H1 (cell line): ENCODE data around the gene ADAMTS13. TPM values are rescaled to one million over a fixed set of nuclear protein-coding genes. Genes with fewer than 3 reads are reported as not detected.

Experiments
- CREB1 ChIP-seq: IDR thresholded peaks from 2 replicates; pipeline ENCODE4 v1.6.1; 2012; ENCODE audit warnings: inconsistent platforms
- JUND ChIP-seq: IDR thresholded peaks from 2 replicates; pipeline ENCODE4 v1.6.1; 2011; ENCODE audit warnings: mild to moderate bottlenecking, improper control_type of control experiment, low read length
- NRF1 ChIP-seq: IDR thresholded peaks from 2 replicates; pipeline ENCODE4 v1.6.1; 2011; ENCODE audit warnings: mild to moderate bottlenecking, low read depth, low read length, improper control_type of control experiment
- POU5F1 ChIP-seq: IDR thresholded peaks from 2 replicates; pipeline ENCODE4 v1.6.1; 2011; ENCODE audit warnings: low read depth, mild to moderate bottlenecking, low read length, moderate library complexity
- RBBP5 ChIP-seq: IDR thresholded peaks from 2 replicates; pipeline ENCODE4 v1.7.1; 2012; ENCODE audit warnings: low read depth, mild to moderate bottlenecking, inconsistent platforms, low read length, moderate library complexity, borderline replicate concordance
- RXRA ChIP-seq: IDR thresholded peaks from 2 replicates; pipeline ENCODE4 v1.6.1; 2011; ENCODE audit warnings: low read depth, mild to moderate bottlenecking, low read length, moderate library complexity; ENCODE audit not compliant: insufficient read depth
- SP2 ChIP-seq: IDR thresholded peaks from 2 replicates; pipeline ENCODE4 v1.6.1; 2012; ENCODE audit warnings: mild to moderate bottlenecking, low read length, inconsistent platforms
- TBP ChIP-seq: IDR thresholded peaks from 2 replicates; pipeline ENCODE4 v1.6.1; 2011; ENCODE audit warnings: low read depth, low read length, improper control_type of control experiment
- TEAD4 ChIP-seq: IDR thresholded peaks from 2 replicates; pipeline ENCODE4 v1.6.1; 2012; ENCODE audit warnings: low read depth, low read length, inconsistent platforms, mixed read lengths
- polyA plus RNA-seq, 7 experiments: library from polyadenylated mRNA; depleted of rRNA in 3 of 7; stranded (reverse) in 5 of 7; unstranded in 2 of 7; fragments of >200 nt in 5 of 7; fragments of 200-250 nt in 2 of 7; gene quantifications; 1 replicate in 5 of 7; 2 replicates in 1 of 7; 4 replicates in 1 of 7; pipeline versions ENCODE4 v1.2.1 to v1.2.3, GENCODE V29; 2011 to 2013; ENCODE audit warnings: missing spikeins in 2 of 7, mixed read lengths in 2 of 7
- total RNA-seq: library from RNA; stranded (reverse); fragmentation: NEBNext Ultra II Directional; extraction: Animal tissue kit (Norgen Biotek cat#: 25700); gene quantifications from 2 replicates; pipeline ENCODE4 v1.2.1, GENCODE V29; 2021
- TF ChIP-seq, protein P1 (sequence below): IDR thresholded peaks from 2 replicates; pipeline ENCODE4 v1.6.1; 2012; ENCODE audit warnings: low read length, inconsistent platforms
- TF ChIP-seq, protein P2 (sequence below): IDR thresholded peaks from 2 replicates; pipeline ENCODE4 v1.6.1; 2012; ENCODE audit warnings: inconsistent platforms

Gene ADAMTS13
- total and polyA plus RNA-seq, 2 of the 8 experiments (the other 6 are each of a cell fraction or from before 2014, with no cell fraction given) = 4.4 to 5.8 TPM

DNA sequence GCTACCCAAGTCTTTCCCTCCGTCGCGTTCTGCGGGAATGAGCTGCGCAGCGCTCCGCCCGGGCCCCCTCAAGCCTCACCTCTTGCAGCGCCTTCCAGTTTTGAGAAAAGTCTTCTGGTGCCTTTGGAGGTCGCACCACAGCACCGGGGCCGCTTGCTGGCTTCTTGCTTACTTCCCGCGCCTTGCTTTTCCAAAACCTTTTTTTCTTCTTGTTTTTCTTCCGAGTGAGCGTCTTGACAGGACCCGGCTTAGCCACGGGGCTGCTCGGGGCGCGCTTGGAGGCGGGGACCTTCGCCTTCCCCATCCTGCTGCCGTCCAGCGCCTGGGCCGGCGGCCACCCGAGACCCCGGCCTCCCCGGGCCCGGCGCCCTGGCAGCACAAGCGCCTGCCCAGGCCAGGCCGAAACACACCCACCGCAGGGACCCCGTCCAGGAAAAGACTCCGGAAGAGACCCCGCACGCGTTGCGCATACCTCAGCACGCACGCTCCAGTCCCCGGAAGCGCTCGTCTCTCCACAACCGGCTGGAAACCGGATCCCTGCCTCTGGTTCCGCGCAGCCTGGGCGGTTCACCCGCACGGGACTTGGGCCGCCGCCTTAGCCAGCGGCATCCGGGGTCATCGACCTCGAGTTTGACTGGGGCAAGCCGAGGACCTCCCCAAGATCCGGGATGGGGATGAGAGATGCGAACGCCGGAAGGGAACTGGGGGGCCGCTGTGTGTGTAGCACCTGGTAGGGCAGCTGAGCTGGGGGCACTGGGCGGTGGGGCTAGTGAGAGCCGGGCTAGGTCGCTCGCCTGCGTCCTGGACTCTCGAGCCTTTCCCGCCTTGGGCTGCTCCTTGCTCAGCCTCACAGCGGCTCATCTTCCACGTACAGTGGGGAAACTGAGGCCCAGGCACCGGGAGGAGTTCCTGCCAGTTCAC, 4.4 kb upstream of the ADAMTS13 start, which contains the start of gene REXO4 (continued):
- TF ChIP-seq RXRA = 0 out of 2 replicates have a peak, but pooled peaks have one; percentile 82
- TF ChIP-seq TEAD4 = peak; percentile 67; the same call in 1 of the 2 replicates
- TF ChIP-seq TBP = peak; percentile 69; the same call in 1 of the 2 replicates
- peak; percentile 2; the same call in 1 of the 2 replicates for TF ChIP-seq NRF1
- peak; percentile 74; the same call in 1 of the 2 replicates for TF ChIP-seq CREB1
- TF ChIP-seq, protein P1, sequence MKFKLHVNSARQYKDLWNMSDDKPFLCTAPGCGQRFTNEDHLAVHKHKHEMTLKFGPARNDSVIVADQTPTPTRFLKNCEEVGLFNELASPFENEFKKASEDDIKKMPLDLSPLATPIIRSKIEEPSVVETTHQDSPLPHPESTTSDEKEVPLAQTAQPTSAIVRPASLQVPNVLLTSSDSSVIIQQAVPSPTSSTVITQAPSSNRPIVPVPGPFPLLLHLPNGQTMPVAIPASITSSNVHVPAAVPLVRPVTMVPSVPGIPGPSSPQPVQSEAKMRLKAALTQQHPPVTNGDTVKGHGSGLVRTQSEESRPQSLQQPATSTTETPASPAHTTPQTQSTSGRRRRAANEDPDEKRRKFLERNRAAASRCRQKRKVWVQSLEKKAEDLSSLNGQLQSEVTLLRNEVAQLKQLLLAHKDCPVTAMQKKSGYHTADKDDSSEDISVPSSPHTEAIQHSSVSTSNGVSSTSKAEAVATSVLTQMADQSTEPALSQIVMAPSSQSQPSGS = no peak
- TF ChIP-seq RBBP5 = peak; percentile 87
- TF ChIP-seq SP2 = no peak
- TF ChIP-seq, protein P2, sequence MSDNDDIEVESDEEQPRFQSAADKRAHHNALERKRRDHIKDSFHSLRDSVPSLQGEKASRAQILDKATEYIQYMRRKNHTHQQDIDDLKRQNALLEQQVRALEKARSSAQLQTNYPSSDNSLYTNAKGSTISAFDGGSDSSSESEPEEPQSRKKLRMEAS = peak; percentile 90
- no peak for TF ChIP-seq POU5F1
- 0 out of 2 replicates have a peak, but pooled peaks have one; percentile 29 for TF ChIP-seq JUND
